ENCODE results near the gene SRF. TPM values are rescaled to one million over a fixed set of nuclear protein-coding genes. Genes with fewer than 3 reads are reported as not detected.

The SRF gene
- total RNA-seq, 1 donor from 2014 or later, result 20.7 TPM

- Mint-ChIP-seq H3K27me3 (ENCODE audit: unreplicated experiment) (no peaks in the 10 kb centered on the region), H3K36me3 (ENCODE audit: unreplicated experiment) (no peaks in the 10 kb centered on the region), H3K9me3 (ENCODE audit: unreplicated experiment) (peaks cover 3% of the 10 kb centered on the region)
These were observed 21.8 kb downstream of the SRF start for GRCh38 chr6:43192911-43193310.

GRCh38 chr6:43193929-43194328, 22.9 kb downstream of the SRF start:
- DNase-seq, result peak; percentile 36
- H3K9me3 Mint-ChIP-seq (ENCODE audit: unreplicated experiment), result peaks cover 3% of the 10 kb centered on the region
- no peak overlapping the region for H3K27ac Mint-ChIP-seq (ENCODE audit: unreplicated experiment)
- no peak overlapping the region for H3K4me3 Mint-ChIP-seq (ENCODE audit: unreplicated experiment)
- peaks cover 12% of the 10 kb centered on the region for H3K4me1 Mint-ChIP-seq (ENCODE audit: low read depth, unreplicated experiment)
- no peaks in the 10 kb centered on the region for H3K36me3 Mint-ChIP-seq (ENCODE audit: unreplicated experiment)
- TF ChIP-seq CTCF (IDR thresholded peaks at IDR 0.05; ENCODE audit: partially characterized antibody, unreplicated experiment), result no peak
- H3K27me3 Mint-ChIP-seq (ENCODE audit: unreplicated experiment), result no peaks in the 10 kb centered on the region

More at GRCh38 chr6:43192911-43193310, 21.8 kb downstream of the SRF start:
- no peak for TF ChIP-seq CTCF (IDR thresholded peaks at IDR 0.05; ENCODE audit: partially characterized antibody, unreplicated experiment)
- H3K4me1 Mint-ChIP-seq (ENCODE audit: low read depth, unreplicated experiment), result peaks cover 12% of the 10 kb centered on the region
- H3K27ac Mint-ChIP-seq (ENCODE audit: unreplicated experiment), result peak overlapping the region; percentile 53
- H3K4me3 Mint-ChIP-seq (ENCODE audit: unreplicated experiment), result no peak overlapping the region
- no peak for DNase-seq

GRCh38 chr6:43196337-43196736, 25.3 kb downstream of the SRF start:
- DNase-seq, result no peak
- Mint-ChIP-seq H3K36me3 (ENCODE audit: unreplicated experiment) (peaks cover 4% of the 10 kb centered on the region), H3K9me3 (ENCODE audit: unreplicated experiment) (peaks cover 3% of the 10 kb centered on the region), H3K4me3 (ENCODE audit: unreplicated experiment) (no peak overlapping the region), H3K4me1 (ENCODE audit: low read depth, unreplicated experiment) (peaks cover 12% of the 10 kb centered on the region), H3K27ac (ENCODE audit: unreplicated experiment) (no peak overlapping the region), H3K27me3 (ENCODE audit: unreplicated experiment) (no peaks in the 10 kb centered on the region)
- no peak for TF ChIP-seq CTCF (IDR thresholded peaks at IDR 0.05; ENCODE audit: partially characterized antibody, unreplicated experiment)

GRCh38 chr6:43199912-43200311, 28.8 kb downstream of the SRF start:
- Mint-ChIP-seq H3K4me3 (ENCODE audit: unreplicated experiment) (no peak overlapping the region), H3K27ac (ENCODE audit: unreplicated experiment) (no peak overlapping the region), H3K9me3 (ENCODE audit: unreplicated experiment) (peaks cover 6% of the 10 kb centered on the region), H3K4me1 (ENCODE audit: low read depth, unreplicated experiment) (peaks cover 3% of the 10 kb centered on the region), H3K27me3 (ENCODE audit: unreplicated experiment) (no peaks in the 10 kb centered on the region), H3K36me3 (ENCODE audit: unreplicated experiment) (peaks cover 10% of the 10 kb centered on the region)
- no peak for TF ChIP-seq CTCF (IDR thresholded peaks at IDR 0.05; ENCODE audit: partially characterized antibody, unreplicated experiment)
- DNase-seq, result no peak

- peaks cover 10% of the 10 kb centered on the region for H3K36me3 Mint-ChIP-seq (ENCODE audit: unreplicated experiment)
- TF ChIP-seq CTCF (IDR thresholded peaks at IDR 0.05; ENCODE audit: partially characterized antibody, unreplicated experiment), result no peak
- DNase-seq, result no peak
- no peaks in the 10 kb centered on the region for H3K27me3 Mint-ChIP-seq (ENCODE audit: unreplicated experiment)
- H3K9me3 Mint-ChIP-seq (ENCODE audit: unreplicated experiment), result peaks cover 2% of the 10 kb centered on the region
- peaks cover 3% of the 10 kb centered on the region for H3K4me1 Mint-ChIP-seq (ENCODE audit: low read depth, unreplicated experiment)
- H3K27ac Mint-ChIP-seq (ENCODE audit: unreplicated experiment), result no peak overlapping the region
- no peak overlapping the region for H3K4me3 Mint-ChIP-seq (ENCODE audit: unreplicated experiment)
These were observed 29.5 kb downstream of the SRF start for GRCh38 chr6:43200541-43200940.

Data from glutamatergic neuron (in vitro differentiated cells).